Fibroblast of the conjunctiva (primary cell): Measurements from ENCODE around the gene APOBR.
"Not testable (repeated sequence)": the region's sequence is repeated elsewhere in the genome, so short reads cannot be mapped to it uniquely, and the experiment has no call there.

Experiments used
- DNase-seq: peaks from one replicate; pipeline ENCODE4 v3.0.0-alpha.2; 2010; ENCODE audit warnings: low read depth

The APOBR gene

GRCh38 chr16:28527985-28528384 is 33.5 kb downstream of the APOBR start:
- DNase-seq, result no peak

DNA sequence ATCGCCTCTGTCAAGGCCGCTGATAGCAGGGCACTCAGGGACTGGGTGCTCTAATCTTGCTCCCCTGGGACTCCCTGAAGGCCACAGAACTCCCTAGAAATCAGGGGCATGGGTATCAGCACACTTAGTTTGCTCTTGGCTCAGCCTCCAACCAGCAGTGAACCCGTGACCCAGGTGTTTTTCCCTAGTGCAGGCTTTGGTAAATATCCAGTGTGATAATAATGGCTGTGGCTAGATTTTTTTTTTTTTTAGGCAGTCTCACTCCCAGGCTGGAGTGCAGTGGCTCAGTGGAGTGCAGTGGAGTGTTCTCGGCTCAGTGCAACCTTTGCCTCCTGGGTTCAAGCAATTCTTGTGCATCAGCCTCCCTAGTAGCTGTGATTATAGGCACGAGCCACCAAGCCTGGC is 34.0 kb downstream of the APOBR start:
- DNase-seq, result no peak

DNA sequence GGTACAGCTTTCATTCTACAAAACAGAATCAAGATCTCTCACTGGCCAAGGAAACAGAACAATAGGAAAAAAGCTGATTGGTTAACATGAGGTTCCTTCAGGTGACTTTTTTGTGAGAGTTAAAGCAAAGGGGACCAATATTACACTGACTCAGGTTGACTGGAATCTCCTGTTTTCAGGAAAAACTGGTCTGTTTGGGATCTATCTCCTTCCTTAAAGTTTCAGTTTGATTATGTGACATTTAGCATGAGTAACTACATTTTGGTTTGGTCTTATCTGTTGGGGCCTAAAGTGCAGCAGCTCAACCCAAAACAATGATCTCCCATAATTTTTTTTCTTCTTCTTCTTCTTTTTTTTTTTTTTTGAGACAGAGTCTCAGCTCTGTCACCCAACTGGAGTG is 34.7 kb downstream of the APOBR start:
- no peak for DNase-seq

- no peak for DNase-seq
Measured at GRCh38 chr16:28531777-28532744, 37.6 kb downstream of the APOBR start.

DNA sequence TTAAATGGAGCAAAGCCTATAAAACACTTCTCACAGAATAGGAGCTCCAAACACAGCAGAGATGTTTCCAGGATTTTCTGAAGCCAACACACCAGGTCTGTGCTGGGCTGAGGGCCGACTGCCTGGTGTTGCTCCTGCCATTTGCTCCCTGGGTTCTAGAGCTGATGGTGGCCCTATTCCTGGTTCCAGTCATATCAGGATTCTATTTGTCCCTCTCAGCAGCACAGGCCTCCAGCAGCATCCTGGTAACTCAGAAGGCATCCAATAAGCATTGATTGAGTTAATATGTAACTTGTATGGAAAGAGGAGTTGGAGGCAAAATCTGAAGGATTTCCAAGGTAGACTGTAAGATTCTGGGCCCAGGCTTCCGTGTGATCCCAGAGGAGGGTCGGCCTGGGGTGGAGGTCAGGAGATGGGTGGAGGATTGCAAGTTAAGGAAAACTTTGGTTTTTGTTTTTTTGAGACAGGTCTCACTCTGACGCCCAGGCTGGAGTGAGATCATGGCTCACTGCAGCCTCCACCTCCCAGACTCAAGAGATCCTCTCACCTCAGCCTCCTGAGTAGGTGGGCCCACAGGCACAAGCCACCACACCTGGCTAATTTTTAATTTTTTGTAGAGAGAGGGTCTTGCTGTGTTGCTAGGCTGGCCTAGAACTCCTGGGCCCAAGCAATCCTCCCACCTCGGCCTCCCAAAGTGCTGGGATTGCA is 38.7 kb downstream of the APOBR start:
- no peak for DNase-seq

GRCh38 chr16:28534542-28535373 is 40.3 kb downstream of the APOBR start:
- peak; percentile 51 for DNase-seq

DNA sequence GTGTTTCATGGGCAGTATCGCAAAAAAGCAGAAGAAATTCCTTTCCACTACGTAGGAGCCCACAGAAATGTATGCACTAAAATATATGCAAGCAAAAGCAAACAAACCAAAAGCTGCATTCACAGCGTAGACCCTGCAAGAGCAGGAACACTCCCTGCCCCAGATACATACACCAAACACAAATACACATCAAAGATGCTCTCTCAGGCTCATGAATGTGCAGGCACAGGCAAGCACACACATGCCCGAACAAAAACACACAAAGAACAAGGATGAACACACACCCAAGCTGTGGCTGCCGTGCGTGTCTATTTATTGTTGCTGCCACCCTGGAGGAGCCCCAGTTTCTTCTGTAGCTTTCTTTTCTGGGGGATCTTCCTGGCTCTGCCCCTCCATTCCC is 42.6 kb downstream of the APOBR start:
- DNase-seq, result no peak

DNA sequence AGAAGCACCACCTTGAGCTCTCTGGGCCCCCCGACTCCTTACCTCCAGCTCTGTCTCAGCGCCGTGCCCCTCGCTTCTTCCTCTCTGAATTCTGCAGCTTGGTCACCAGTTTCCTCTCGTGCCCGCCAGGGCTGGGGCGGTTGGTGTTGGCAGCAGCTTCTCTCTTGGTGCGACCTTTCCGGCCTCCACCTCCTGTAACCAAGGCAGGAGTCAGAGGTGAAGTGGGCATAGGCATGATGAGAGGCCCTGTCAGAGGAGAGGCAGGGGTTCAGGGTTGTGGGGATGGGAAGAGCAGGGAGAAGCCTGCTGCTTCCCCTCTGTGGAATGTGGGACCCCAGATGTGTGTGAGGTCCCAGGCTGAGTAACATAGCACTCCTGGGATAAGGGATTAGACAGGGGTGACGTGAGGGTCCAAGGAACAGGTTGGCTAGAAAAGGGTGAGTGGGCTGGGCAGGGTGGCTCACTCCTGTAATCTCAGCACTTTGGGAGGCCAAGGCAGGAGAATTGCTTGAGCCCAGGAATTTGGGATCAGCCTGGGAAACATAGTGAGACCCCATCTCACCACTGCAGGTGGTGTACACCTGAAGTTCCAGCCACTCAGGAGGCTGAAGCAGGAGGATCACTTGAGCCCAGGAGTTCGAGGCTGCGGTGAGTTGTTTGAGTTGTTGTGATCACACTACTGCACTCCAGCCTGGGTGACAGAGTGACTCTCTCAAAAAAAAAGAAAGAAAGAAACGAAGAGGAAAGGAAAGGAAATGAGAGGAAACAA is 43.7 kb downstream of the APOBR start:
- no peak for DNase-seq

DNA sequence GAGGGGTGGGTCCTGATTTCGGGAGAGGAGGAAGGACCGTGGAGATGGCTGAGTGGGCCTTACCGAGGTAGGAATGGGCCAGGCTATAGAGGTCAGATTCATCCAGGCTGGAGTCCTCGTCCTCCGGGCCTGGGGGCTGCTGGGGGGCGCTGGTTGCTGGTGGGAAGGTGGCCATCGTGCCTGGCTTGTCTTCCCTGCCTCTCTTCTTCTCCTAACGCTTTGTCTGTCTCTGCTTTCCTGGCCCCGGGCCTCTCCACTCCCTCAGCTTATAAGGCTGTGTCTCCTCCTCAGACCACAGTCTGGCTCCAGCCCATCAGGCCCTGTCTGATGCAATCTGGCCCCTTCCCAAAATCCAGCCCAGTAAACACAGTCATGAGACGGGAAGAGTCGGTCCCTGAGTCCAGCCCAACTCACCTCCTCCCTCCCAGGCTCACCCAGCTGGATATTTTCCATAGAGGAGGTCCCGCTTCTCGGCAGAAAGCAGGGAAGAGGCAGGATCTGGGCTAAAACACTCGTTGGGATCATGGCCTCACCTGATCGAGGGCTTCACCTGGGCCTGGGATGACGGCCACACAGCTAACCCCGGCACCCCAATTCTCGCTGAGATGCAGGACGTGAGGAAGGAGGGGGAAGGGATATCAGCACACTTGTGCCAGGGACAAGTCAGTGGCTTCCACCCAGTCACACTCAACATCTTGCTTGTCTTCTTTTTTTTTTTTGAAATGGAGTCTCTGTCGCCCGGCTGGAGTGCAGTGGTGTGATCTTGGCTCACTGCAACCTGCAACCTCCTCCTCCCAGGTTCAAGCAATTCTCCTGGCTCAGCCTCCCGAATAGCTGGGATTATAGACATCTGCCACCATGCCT is 44.5 kb downstream of the APOBR start, which contains the start of gene NUPR1:
NUPR1 (minus strand) TSS at position 242 of the 864 bp plus-strand sequence; CDS start at position 175, 67 bp downstream.
- peak; percentile 99 for DNase-seq

DNA sequence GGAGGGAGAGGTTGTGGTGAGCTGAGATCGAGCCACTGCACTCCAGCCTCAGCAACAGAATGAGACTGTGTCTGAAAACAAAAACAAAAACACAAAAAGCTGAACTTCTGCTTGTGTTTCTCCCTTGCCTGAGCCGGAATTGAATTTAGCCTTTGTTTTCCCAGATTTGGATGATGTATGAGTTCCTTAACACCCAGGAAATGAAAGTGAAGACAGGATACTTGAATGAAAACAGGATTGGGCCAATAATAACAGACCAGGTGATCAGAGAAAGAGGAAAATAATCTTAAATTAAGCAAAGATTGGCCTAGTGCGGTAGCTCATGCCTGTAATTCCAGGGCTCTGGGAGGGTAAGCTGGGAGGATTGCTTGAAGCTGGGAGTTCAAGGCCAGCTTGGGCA is 45.9 kb downstream of the APOBR start:
- no peak for DNase-seq

DNA sequence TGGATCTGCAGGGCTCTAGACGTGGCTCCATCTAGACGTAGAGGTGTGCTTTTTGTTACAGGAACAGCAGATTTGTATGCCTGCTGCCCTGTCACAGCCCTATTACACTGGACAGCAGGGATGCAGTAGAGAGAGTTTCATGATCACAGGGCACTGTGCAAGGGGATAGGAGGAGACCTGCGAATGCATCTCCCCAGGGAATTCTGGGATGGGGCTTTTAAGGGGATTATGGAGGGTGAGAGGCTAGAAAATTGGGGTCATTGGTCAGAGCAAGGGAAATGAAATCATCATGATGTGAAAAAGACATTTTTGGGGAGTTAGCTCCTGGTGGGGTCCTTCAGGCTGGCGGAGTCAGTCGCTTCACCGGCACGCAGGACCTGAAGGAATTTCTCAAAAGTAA is 48.2 kb downstream of the APOBR start:
- DNase-seq, result no peak

DNA sequence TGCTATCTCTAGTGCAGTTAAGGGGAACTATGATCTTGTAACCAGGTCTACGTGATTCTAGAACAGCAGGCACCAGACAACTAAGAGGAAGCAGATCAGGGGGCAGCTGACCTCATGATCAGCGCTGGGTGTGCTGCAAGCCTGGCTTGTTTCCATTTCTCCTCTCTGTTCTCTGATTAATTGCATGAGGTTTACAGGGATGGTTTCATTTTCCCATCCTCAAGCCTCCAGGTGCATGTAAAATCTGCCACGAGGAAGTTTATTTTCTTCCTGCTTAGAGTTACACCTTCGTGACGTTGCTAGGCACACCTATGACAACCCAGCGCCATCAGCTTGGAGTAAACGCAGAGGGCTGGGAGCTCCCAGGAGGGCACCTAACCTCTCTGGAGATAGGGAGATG is 48.6 kb downstream of the APOBR start:
- DNase-seq, result no peak

GRCh38 chr16:28544998-28545397 is 50.6 kb downstream of the APOBR start:
- DNase-seq, result no peak

GRCh38 chr16:28545964-28546363 is 51.5 kb downstream of the APOBR start:
- not testable (repeated sequence) for DNase-seq

DNA sequence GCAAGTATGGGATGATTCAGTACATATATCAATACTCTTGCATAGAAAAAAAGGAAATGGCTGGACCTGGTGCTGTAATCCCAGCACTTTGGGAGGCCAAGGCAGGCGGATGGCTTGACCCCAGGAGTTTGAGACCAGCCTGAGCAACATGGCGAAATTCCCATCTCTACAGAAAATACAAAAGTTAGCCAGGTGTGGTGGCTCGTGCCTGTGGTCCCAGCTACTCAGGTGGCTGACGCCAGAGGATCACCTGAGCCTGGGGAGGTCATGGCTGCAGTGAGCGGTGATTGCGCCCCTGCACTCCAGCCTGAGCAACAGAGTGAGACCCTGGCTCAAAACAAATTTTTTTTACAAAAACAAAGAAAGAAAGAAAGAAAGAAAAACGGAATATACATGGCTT is 52.2 kb downstream of the APOBR start:
- DNase-seq, result no peak

DNA sequence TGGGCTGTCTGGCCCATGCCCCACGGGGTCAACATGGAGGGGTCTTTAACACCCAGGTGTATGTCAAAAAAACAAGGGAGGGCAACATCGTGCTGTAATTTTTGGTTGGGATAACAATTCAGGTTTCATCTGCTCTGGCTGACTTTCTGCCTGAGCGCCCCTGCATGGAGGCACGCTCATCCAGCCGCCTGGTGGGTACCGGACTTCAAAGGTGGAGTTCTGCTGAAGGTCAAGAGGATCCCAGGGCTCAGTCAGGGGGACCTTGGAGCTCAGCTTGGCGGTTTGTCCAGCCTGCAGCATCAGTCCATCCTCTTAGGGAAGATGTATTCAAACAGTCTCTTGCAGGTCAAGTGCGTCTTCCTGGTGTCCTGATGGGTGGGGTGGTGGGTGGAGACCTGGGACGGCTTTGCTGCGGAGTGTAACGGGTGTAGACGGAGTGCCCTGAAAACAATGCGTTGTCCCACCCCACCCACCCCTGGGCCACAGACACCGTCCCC is 53.9 kb downstream of the APOBR start:
- DNase-seq, result no peak
